Suprapubic skin (tissue), 3 donors: Measurements from ENCODE around the gene TGM1.

Experiments used
- POLR2AphosphoS5 ChIP-seq, 3 donors: sonication (generic); formaldehyde crosslinking; IDR thresholded peaks; one replicate each; pipeline ENCODE4 v1.6.1; 2017; ENCODE audit warnings: antibody characterized with exemption in 3 of 3
- TF ChIP-seq, protein P1 (sequence below), 2 donors: fragments of 200-600 bp in 1 of 2; fragments of 450-650 bp in 1 of 2; sonication (generic) in 1 of 2; IDR thresholded peaks; one replicate each; pipeline ENCODE4 v1.5.1; 2016 to 2019; ENCODE audit warnings: antibody characterized with exemption in 2 of 2, mild to moderate bottlenecking in 1 of 2, moderate library complexity in 1 of 2

- TF ChIP-seq, protein P1, sequence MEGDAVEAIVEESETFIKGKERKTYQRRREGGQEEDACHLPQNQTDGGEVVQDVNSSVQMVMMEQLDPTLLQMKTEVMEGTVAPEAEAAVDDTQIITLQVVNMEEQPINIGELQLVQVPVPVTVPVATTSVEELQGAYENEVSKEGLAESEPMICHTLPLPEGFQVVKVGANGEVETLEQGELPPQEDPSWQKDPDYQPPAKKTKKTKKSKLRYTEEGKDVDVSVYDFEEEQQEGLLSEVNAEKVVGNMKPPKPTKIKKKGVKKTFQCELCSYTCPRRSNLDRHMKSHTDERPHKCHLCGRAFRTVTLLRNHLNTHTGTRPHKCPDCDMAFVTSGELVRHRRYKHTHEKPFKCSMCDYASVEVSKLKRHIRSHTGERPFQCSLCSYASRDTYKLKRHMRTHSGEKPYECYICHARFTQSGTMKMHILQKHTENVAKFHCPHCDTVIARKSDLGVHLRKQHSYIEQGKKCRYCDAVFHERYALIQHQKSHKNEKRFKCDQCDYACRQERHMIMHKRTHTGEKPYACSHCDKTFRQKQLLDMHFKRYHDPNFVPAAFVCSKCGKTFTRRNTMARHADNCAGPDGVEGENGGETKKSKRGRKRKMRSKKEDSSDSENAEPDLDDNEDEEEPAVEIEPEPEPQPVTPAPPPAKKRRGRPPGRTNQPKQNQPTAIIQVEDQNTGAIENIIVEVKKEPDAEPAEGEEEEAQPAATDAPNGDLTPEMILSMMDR (IDR thresholded peaks at IDR 0.05), result no peak
- no peak for TF ChIP-seq POLR2AphosphoS5 (IDR thresholded peaks at IDR 0.05)
Measured at GRCh38 chr14:24283796-24284460, 21.0 kb upstream of the TGM1 start.
